HG02981 (cell line): ENCODE measurements around the gene ACTL6B.

ENCODE experiments used
- ATAC-seq: cut with Tn5 transposase; IDR thresholded peaks from one replicate; pipeline ENCODE4 v1.9.1; 2021; ENCODE audit warnings: mild to moderate bottlenecking, moderate library complexity; ENCODE audit not compliant: unreplicated experiment

The ACTL6B gene

DNA sequence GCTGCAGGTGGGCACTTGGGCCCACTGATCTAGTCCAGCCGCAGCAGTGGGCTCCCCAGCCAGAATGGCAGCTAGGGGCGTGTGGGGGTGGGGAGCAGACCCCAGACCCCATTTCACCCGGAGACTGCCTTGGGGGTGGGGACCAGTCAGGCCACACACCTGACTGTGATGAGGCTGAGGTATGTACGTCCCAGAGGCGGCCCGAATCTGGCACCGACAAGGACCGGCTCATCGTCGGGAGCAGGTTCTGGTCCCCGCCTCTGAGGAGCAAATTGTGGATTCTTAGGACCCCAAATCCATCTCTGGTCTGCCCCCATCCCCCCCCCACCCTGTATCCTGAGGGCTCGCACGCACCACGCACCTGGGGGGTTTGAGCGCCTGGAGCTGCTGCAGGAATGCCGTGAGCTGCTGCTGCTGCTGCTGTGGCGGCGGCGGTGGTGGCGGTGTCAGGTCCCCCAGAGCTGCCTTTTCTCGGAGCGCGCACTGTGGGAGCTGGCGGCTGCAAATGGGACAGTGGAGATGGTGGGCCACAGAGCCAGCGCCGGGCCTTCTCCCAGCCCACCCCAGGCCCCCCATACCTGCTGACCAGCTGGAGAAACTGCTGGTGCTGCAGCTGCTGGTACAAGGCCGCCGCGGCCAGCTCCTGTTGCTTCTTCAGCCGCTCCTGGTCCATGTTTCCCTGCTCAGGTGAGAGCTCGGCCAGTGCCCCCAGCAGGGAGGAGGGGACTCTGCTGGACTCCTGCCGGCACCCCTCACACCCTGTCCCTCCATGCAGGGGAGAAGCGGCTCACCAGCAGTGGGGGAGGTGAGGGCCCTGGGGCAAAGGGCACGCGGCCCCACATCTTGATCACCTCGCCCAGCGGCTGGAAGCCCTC lies 27.6 kb upstream of the ACTL6B start:
- no peak for ATAC-seq

DNA sequence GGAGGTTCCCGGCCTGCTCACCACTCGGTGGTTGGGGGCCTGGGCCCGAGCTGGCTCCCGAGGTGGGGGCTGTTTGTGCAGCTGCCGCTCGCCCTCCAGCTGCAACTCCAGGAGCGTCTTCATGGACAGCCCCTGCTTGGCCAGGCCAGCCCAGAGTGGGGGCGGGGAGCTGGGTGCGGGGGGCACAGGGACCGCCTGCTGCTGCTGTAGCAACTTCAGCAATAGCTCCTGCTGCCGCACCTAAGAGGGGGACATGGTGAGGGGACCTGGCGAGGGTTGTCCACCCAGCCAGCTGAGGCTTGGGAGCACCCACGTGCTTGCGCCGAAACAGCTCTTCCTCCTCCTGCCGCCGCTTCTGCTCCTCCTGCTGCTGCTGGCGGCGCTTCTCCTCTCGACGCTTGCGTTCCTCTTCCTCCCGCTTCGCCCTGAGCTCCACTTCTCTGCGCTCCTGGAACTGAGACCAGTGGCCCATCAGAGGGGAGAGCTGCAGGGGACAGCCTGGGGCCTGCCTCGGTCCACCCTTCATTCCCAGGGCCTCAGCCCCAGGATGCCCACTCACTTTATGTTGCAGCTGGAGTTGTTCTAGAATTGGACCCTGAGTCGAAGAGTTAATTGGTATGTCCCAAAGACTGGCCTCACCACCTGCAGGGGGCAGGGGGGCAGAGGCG lies 26.9 kb upstream of the ACTL6B start:
- no peak for ATAC-seq

GRCh38 chr7:100682228-100682741 lies 26.0 kb upstream of the ACTL6B start:
- ATAC-seq = no peak

- no peak for ATAC-seq
Observed at GRCh38 chr7:100681491-100682227, 25.4 kb upstream of the ACTL6B start.

GRCh38 chr7:100680576-100681271 lies 24.5 kb upstream of the ACTL6B start:
- no peak for ATAC-seq

DNA sequence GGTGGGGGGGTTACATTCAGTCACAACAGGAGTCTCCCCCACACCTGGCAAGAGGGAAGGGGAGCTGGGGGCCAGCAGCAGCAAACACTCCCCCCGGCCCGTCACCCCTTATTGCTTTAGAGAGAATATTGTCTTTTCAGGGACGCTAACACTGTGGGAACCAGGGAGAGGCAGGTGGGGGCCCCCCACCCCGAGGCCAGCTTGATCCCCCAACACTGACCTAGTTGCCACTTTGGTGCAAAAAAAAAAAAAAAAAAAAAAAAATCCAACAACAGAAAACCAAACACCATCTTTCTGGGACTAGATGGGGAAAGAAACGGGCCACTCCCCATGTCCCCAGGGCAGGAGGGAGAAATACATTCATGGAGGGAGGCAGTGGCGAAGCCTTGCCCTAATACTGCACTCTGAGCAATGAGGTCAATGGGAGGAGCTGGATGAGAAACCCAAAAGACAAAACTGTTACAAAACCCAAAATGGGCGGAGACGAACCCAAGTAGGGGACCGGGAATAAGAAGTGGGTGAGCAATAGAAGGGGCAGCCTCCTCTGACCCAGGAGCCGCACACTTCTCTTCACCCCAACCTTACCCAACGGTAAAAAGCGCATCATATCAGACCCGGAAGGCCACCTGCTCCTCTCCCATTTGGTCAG lies 23.8 kb upstream of the ACTL6B start:
- no peak for ATAC-seq

GRCh38 chr7:100679129-100679926 lies 23.1 kb upstream of the ACTL6B start:
- ATAC-seq = no peak

- ATAC-seq = no peak
Observed at GRCh38 chr7:100678291-100678984, 22.2 kb upstream of the ACTL6B start.

- no peak for ATAC-seq
Observed at GRCh38 chr7:100677308-100678267, 21.3 kb upstream of the ACTL6B start.

DNA sequence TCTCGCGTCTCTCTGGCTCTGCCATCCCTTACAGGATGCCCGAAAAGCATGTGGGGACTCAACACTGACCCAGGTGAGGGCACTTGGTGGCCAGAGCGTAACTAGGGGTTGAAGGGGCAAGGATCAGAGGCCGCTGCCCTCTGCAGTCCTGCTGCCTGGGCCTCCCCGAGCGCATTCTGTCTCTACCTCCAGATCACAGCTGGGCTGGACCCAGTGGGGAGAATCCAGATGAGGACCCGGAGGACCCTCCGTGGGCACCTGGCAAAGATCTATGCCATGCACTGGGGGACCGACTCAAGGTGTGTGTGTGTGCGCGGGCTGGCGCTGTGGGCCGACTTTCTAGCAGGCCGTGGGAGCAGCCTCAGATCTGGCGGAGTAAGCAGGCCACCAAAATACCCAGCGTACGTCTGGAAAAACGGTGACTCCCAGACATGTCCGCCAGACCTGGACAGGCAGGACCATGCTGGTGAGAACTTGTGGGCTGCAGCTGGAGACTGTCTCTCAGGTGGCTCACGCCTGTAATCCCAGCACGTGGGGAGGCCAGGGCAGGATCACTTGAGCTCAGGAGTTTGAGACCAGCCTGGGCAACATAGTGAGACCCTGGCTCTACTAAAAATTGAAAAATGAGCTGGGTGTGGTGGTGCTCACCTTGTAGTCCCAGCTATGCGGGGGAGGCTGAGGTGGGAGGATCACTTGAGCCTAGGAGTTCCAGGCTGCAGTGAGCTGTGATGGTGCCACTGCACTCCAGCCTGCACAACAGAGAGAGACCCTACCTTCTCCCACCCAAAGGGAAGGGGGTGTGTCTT lies 20.5 kb upstream of the ACTL6B start:
- ATAC-seq = no peak

GRCh38 chr7:100675581-100676350 lies 19.5 kb upstream of the ACTL6B start:
- peak; percentile 22 for ATAC-seq

- no peak for ATAC-seq
Observed at GRCh38 chr7:100675105-100675451, 18.8 kb upstream of the ACTL6B start.

GRCh38 chr7:100674411-100675104 lies 18.3 kb upstream of the ACTL6B start:
- no peak for ATAC-seq

DNA sequence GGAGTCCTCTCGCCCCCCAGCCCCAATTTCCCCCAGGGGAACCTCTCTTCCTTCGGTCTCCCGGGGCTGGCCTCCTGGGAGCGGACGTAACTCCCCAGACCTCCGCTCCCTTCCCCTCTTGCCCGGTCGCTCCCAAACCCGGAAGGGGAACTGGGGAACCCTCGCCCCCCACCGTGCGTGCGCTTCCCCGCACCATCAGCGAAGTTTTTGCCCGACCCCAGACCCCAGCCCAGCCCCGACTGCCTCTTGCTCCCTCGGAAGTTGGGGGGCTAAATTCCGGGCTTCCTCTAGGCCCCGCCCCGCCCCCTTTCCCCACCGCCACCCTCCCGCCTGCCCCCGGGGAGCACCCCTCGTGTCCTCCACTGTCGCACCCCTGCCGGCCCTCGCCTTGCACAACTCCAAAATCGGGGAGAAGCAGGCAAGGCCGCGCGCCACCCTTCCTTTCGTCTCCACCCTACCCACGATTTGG lies 17.7 kb upstream of the ACTL6B start:
- no peak for ATAC-seq

GRCh38 chr7:100673302-100673941 lies 17.2 kb upstream of the ACTL6B start, which contains the start of gene GNB2:
Gene GNB2, plus strand, starts transcription at chr7:100673740. Its CDS starts 2,526 bp downstream, at chr7:100676266.
- ATAC-seq = peak; percentile 58
